ENCODE measurements around the gene MCM3AP. TPM values are rescaled to one million over a fixed set of nuclear protein-coding genes. Genes with fewer than 3 reads are reported as not detected.
A peak's percentile ranks its signal among the peaks of the same experiment; 100 is the strongest.

The MCM3AP gene
- total and polyA plus RNA-seq, 9 of the 15 experiments (the other 6 are each of a cell fraction or from before 2014, with no cell fraction given), result 6.5 to 179 (median 69.6) TPM

- TF ChIP-seq, protein P1, sequence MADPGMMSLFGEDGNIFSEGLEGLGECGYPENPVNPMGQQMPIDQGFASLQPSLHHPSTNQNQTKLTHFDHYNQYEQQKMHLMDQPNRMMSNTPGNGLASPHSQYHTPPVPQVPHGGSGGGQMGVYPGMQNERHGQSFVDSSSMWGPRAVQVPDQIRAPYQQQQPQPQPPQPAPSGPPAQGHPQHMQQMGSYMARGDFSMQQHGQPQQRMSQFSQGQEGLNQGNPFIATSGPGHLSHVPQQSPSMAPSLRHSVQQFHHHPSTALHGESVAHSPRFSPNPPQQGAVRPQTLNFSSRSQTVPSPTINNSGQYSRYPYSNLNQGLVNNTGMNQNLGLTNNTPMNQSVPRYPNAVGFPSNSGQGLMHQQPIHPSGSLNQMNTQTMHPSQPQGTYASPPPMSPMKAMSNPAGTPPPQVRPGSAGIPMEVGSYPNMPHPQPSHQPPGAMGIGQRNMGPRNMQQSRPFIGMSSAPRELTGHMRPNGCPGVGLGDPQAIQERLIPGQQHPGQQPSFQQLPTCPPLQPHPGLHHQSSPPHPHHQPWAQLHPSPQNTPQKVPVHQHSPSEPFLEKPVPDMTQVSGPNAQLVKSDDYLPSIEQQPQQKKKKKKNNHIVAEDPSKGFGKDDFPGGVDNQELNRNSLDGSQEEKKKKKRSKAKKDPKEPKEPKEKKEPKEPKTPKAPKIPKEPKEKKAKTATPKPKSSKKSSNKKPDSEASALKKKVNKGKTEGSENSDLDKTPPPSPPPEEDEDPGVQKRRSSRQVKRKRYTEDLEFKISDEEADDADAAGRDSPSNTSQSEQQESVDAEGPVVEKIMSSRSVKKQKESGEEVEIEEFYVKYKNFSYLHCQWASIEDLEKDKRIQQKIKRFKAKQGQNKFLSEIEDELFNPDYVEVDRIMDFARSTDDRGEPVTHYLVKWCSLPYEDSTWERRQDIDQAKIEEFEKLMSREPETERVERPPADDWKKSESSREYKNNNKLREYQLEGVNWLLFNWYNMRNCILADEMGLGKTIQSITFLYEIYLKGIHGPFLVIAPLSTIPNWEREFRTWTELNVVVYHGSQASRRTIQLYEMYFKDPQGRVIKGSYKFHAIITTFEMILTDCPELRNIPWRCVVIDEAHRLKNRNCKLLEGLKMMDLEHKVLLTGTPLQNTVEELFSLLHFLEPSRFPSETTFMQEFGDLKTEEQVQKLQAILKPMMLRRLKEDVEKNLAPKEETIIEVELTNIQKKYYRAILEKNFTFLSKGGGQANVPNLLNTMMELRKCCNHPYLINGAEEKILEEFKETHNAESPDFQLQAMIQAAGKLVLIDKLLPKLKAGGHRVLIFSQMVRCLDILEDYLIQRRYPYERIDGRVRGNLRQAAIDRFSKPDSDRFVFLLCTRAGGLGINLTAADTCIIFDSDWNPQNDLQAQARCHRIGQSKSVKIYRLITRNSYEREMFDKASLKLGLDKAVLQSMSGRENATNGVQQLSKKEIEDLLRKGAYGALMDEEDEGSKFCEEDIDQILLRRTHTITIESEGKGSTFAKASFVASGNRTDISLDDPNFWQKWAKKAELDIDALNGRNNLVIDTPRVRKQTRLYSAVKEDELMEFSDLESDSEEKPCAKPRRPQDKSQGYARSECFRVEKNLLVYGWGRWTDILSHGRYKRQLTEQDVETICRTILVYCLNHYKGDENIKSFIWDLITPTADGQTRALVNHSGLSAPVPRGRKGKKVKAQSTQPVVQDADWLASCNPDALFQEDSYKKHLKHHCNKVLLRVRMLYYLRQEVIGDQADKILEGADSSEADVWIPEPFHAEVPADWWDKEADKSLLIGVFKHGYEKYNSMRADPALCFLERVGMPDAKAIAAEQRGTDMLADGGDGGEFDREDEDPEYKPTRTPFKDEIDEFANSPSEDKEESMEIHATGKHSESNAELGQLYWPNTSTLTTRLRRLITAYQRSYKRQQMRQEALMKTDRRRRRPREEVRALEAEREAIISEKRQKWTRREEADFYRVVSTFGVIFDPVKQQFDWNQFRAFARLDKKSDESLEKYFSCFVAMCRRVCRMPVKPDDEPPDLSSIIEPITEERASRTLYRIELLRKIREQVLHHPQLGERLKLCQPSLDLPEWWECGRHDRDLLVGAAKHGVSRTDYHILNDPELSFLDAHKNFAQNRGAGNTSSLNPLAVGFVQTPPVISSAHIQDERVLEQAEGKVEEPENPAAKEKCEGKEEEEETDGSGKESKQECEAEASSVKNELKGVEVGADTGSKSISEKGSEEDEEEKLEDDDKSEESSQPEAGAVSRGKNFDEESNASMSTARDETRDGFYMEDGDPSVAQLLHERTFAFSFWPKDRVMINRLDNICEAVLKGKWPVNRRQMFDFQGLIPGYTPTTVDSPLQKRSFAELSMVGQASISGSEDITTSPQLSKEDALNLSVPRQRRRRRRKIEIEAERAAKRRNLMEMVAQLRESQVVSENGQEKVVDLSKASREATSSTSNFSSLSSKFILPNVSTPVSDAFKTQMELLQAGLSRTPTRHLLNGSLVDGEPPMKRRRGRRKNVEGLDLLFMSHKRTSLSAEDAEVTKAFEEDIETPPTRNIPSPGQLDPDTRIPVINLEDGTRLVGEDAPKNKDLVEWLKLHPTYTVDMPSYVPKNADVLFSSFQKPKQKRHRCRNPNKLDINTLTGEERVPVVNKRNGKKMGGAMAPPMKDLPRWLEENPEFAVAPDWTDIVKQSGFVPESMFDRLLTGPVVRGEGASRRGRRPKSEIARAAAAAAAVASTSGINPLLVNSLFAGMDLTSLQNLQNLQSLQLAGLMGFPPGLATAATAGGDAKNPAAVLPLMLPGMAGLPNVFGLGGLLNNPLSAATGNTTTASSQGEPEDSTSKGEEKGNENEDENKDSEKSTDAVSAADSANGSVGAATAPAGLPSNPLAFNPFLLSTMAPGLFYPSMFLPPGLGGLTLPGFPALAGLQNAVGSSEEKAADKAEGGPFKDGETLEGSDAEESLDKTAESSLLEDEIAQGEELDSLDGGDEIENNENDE (IDR thresholded peaks at IDR 0.05; ENCODE audit: low read depth, low read length), result no peak
- no peak for TF ChIP-seq KLF13 (tag; IDR thresholded peaks at IDR 0.05; ENCODE audit: borderline replicate concordance, low read depth)
- TF ChIP-seq ZNF124 (CRISPR knock-in tag; IDR thresholded peaks at IDR 0.05), result no peak
- no peak for TF ChIP-seq ARNT (IDR thresholded peaks at IDR 0.05)
- peak; percentile 27; the same call in 1 of the 2 replicates for TF ChIP-seq ZNF766 (CRISPR knock-in tag; conservative IDR thresholded peaks at IDR 0.05)
- no peak for TF ChIP-seq STAT5B (CRISPR knock-in tag; IDR thresholded peaks at IDR 0.05)
- TF ChIP-seq WHSC1 (IDR thresholded peaks at IDR 0.05; ENCODE audit: low read length), result no peak
- peak; percentile 65 for TF ChIP-seq HMGN3 (IDR thresholded peaks at IDR 0.05; ENCODE audit: borderline replicate concordance, extremely low read depth, insufficient read length, low read depth, low read length)
- TF ChIP-seq TCFL5 (CRISPR knock-in tag; conservative IDR thresholded peaks at IDR 0.05), result no peak
- TF ChIP-seq, protein P2, sequence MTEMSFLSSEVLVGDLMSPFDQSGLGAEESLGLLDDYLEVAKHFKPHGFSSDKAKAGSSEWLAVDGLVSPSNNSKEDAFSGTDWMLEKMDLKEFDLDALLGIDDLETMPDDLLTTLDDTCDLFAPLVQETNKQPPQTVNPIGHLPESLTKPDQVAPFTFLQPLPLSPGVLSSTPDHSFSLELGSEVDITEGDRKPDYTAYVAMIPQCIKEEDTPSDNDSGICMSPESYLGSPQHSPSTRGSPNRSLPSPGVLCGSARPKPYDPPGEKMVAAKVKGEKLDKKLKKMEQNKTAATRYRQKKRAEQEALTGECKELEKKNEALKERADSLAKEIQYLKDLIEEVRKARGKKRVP (CRISPR knock-in tag; IDR thresholded peaks at IDR 0.05), result no peak
- no peak for TF ChIP-seq ZNF146 (CRISPR knock-in tag; IDR thresholded peaks at IDR 0.05; ENCODE audit: unreplicated experiment)
- TF ChIP-seq GABPB1 (CRISPR knock-in tag; IDR thresholded peaks at IDR 0.05), result peak; percentile 39
These were observed 56.1 kb downstream of the MCM3AP start (continued) for GRCh38 chr21:46229133-46229922.

Measured in K562 (cell line).